ENCODE data around the gene CDKN1A.

CDKN1A gene

GRCh38 chr6:36657271-36657670 is 21.2 kb upstream of the CDKN1A start:
- H3K4me1 ChIP-seq (ENCODE audit: control insufficient read depth, insufficient read depth, low read length) = peaks cover 7% of the 10 kb centered on the region

GRCh38 chr6:36657942-36658544 is 20.5 kb upstream of the CDKN1A start:
- Histone ChIP-seq H3K4me3 (ENCODE audit: low read depth, low read length) (no peak overlapping the region), H3K27ac (ENCODE audit: low read depth, low read length) (no peak overlapping the region), H3K9me3 (ENCODE audit: control insufficient read depth, insufficient read depth, low read depth, low read length) (no peaks in the 10 kb centered on the region), H3K27me3 (ENCODE audit: control insufficient read depth, insufficient read depth, low read length) (peaks cover 3% of the 10 kb centered on the region), H3K9ac (ENCODE audit: low read length) (no peak overlapping the region), H3K4me1 (ENCODE audit: control insufficient read depth, insufficient read depth, low read length) (peaks cover 15% of the 10 kb centered on the region), H3K36me3 (ENCODE audit: control insufficient read depth, insufficient read depth, low read length) (no peaks in the 10 kb centered on the region)

More at GRCh38 chr6:36657271-36657670, 21.2 kb upstream of the CDKN1A start:
- no peaks in the 10 kb centered on the region for H3K36me3 ChIP-seq (ENCODE audit: control insufficient read depth, insufficient read depth, low read length)
- H3K27me3 ChIP-seq (ENCODE audit: control insufficient read depth, insufficient read depth, low read length) = peaks cover 3% of the 10 kb centered on the region
- no peak overlapping the region for H3K4me3 ChIP-seq (ENCODE audit: low read depth, low read length)
- no peak overlapping the region for H3K9ac ChIP-seq (ENCODE audit: low read length)
- no peak overlapping the region for H3K27ac ChIP-seq (ENCODE audit: low read depth, low read length)
- H3K9me3 ChIP-seq (ENCODE audit: control insufficient read depth, insufficient read depth, low read depth, low read length) = no peaks in the 10 kb centered on the region

- Histone ChIP-seq H3K9me3 (ENCODE audit: control insufficient read depth, insufficient read depth, low read depth, low read length) (no peaks in the 10 kb centered on the region), H3K27me3 (ENCODE audit: control insufficient read depth, insufficient read depth, low read length) (peaks cover 3% of the 10 kb centered on the region), H3K4me1 (ENCODE audit: control insufficient read depth, insufficient read depth, low read length) (peaks cover 17% of the 10 kb centered on the region), H3K27ac (ENCODE audit: low read depth, low read length) (no peak overlapping the region), H3K36me3 (ENCODE audit: control insufficient read depth, insufficient read depth, low read length) (no peaks in the 10 kb centered on the region), H3K9ac (ENCODE audit: low read length) (no peak overlapping the region), H3K4me3 (ENCODE audit: low read depth, low read length) (no peak overlapping the region)
Observed at GRCh38 chr6:36659271-36659670, 19.2 kb upstream of the CDKN1A start.

GRCh38 chr6:36660771-36661471 is 17.6 kb upstream of the CDKN1A start:
- Histone ChIP-seq H3K27ac (ENCODE audit: low read depth, low read length) (no peak overlapping the region), H3K27me3 (ENCODE audit: control insufficient read depth, insufficient read depth, low read length) (peaks cover 3% of the 10 kb centered on the region), H3K4me1 (ENCODE audit: control insufficient read depth, insufficient read depth, low read length) (peaks cover 19% of the 10 kb centered on the region), H3K9ac (ENCODE audit: low read length) (no peak overlapping the region), H3K9me3 (ENCODE audit: control insufficient read depth, insufficient read depth, low read depth, low read length) (no peaks in the 10 kb centered on the region), H3K4me3 (ENCODE audit: low read depth, low read length) (peak overlapping the region; percentile 47), H3K36me3 (ENCODE audit: control insufficient read depth, insufficient read depth, low read length) (no peaks in the 10 kb centered on the region)

GRCh38 chr6:36662380-36662779 is 16.1 kb upstream of the CDKN1A start:
- Histone ChIP-seq H3K27me3 (ENCODE audit: control insufficient read depth, insufficient read depth, low read length) (peaks cover 3% of the 10 kb centered on the region), H3K4me3 (ENCODE audit: low read depth, low read length) (no peak overlapping the region), H3K4me1 (ENCODE audit: control insufficient read depth, insufficient read depth, low read length) (peaks cover 34% of the 10 kb centered on the region), H3K36me3 (ENCODE audit: control insufficient read depth, insufficient read depth, low read length) (no peaks in the 10 kb centered on the region), H3K9ac (ENCODE audit: low read length) (no peak overlapping the region), H3K27ac (ENCODE audit: low read depth, low read length) (no peak overlapping the region), H3K9me3 (ENCODE audit: control insufficient read depth, insufficient read depth, low read depth, low read length) (no peaks in the 10 kb centered on the region)

- Histone ChIP-seq H3K4me1 (ENCODE audit: control insufficient read depth, insufficient read depth, low read length) (peaks cover 38% of the 10 kb centered on the region), H3K9me3 (ENCODE audit: control insufficient read depth, insufficient read depth, low read depth, low read length) (no peaks in the 10 kb centered on the region), H3K9ac (ENCODE audit: low read length) (no peak overlapping the region), H3K36me3 (ENCODE audit: control insufficient read depth, insufficient read depth, low read length) (no peaks in the 10 kb centered on the region), H3K27ac (ENCODE audit: low read depth, low read length) (no peak overlapping the region), H3K27me3 (ENCODE audit: control insufficient read depth, insufficient read depth, low read length) (peaks cover 3% of the 10 kb centered on the region), H3K4me3 (ENCODE audit: low read depth, low read length) (no peak overlapping the region)
Observed at GRCh38 chr6:36662827-36663256, 15.7 kb upstream of the CDKN1A start.

- H3K9me3 ChIP-seq (ENCODE audit: control insufficient read depth, insufficient read depth, low read depth, low read length) = no peaks in the 10 kb centered on the region
- peaks cover 3% of the 10 kb centered on the region for H3K27me3 ChIP-seq (ENCODE audit: control insufficient read depth, insufficient read depth, low read length)
- no peak overlapping the region for H3K27ac ChIP-seq (ENCODE audit: low read depth, low read length)
- no peaks in the 10 kb centered on the region for H3K36me3 ChIP-seq (ENCODE audit: control insufficient read depth, insufficient read depth, low read length)
- peaks cover 46% of the 10 kb centered on the region for H3K4me1 ChIP-seq (ENCODE audit: control insufficient read depth, insufficient read depth, low read length)
- no peak overlapping the region for H3K4me3 ChIP-seq (ENCODE audit: low read depth, low read length)
- H3K9ac ChIP-seq (ENCODE audit: low read length) = no peak overlapping the region
Observed at GRCh38 chr6:36663504-36664446, 14.7 kb upstream of the CDKN1A start.

- Histone ChIP-seq H3K9ac (ENCODE audit: low read length) (no peak overlapping the region), H3K9me3 (ENCODE audit: control insufficient read depth, insufficient read depth, low read depth, low read length) (no peaks in the 10 kb centered on the region), H3K27me3 (ENCODE audit: control insufficient read depth, insufficient read depth, low read length) (peaks cover 3% of the 10 kb centered on the region), H3K36me3 (ENCODE audit: control insufficient read depth, insufficient read depth, low read length) (no peaks in the 10 kb centered on the region), H3K27ac (ENCODE audit: low read depth, low read length) (no peak overlapping the region), H3K4me1 (ENCODE audit: control insufficient read depth, insufficient read depth, low read length) (peaks cover 55% of the 10 kb centered on the region), H3K4me3 (ENCODE audit: low read depth, low read length) (no peak overlapping the region)
Observed at GRCh38 chr6:36665180-36665579, 13.3 kb upstream of the CDKN1A start.

- Histone ChIP-seq H3K9me3 (ENCODE audit: control insufficient read depth, insufficient read depth, low read depth, low read length) (peaks cover 4% of the 10 kb centered on the region), H3K27me3 (ENCODE audit: control insufficient read depth, insufficient read depth, low read length) (no peaks in the 10 kb centered on the region; the same call in 1 of the 2 replicates), H3K27ac (ENCODE audit: low read depth, low read length) (peak overlapping the region; percentile 79), H3K4me3 (ENCODE audit: low read depth, low read length) (no peak overlapping the region), H3K9ac (ENCODE audit: low read length) (peak overlapping the region; percentile 31), H3K36me3 (ENCODE audit: control insufficient read depth, insufficient read depth, low read length) (no peaks in the 10 kb centered on the region), H3K4me1 (ENCODE audit: control insufficient read depth, insufficient read depth, low read length) (peaks cover 50% of the 10 kb centered on the region)
Observed at GRCh38 chr6:36666287-36666686, 12.2 kb upstream of the CDKN1A start.

- Histone ChIP-seq H3K27me3 (ENCODE audit: control insufficient read depth, insufficient read depth, low read length) (no peaks in the 10 kb centered on the region), H3K27ac (ENCODE audit: low read depth, low read length) (peak overlapping the region; percentile 79), H3K4me3 (ENCODE audit: low read depth, low read length) (no peak overlapping the region), H3K4me1 (ENCODE audit: control insufficient read depth, insufficient read depth, low read length) (peaks cover 50% of the 10 kb centered on the region), H3K36me3 (ENCODE audit: control insufficient read depth, insufficient read depth, low read length) (no peaks in the 10 kb centered on the region), H3K9ac (ENCODE audit: low read length) (peak overlapping the region; percentile 60), H3K9me3 (ENCODE audit: control insufficient read depth, insufficient read depth, low read depth, low read length) (peaks cover 4% of the 10 kb centered on the region)
Observed at GRCh38 chr6:36666826-36667591, 11.5 kb upstream of the CDKN1A start.

All from HUES6 (cell line).